CD4-positive, alpha-beta T cell (primary cell): ENCODE measurements around the gene MYO1B. TPM values are rescaled to one million over a fixed set of nuclear protein-coding genes. Genes with fewer than 3 reads are reported as not detected.

Experiments used
- ATAC-seq: fragments of 200-7000 bp; cut with Tn5 transposase; one replicate; pipeline ENCODE4 v1.10.0; 2022; ENCODE audit warnings: mild to moderate bottlenecking; ENCODE audit not compliant: poor library complexity
- CTCF ChIA-PET: fragments of 350-600 bp; sonication (Branson Sonifier 250); formaldehyde crosslinking; loops from one replicate; lab custom pipeline; 2021; ENCODE audit warnings: antibody characterized with exemption, inconsistent platforms; lab: Charles Lee
- POLR2A ChIA-PET: fragments of 350-600 bp; sonication (Branson Sonifier 250); formaldehyde crosslinking; loops from one replicate; lab custom pipeline; 2021; ENCODE audit warnings: antibody characterized with exemption, inconsistent platforms; lab: Charles Lee
- DNase-seq, 14 experiments: peaks; one replicate each; pipeline ENCODE4 v3.0.0-alpha.2; 2013 to 2020; ENCODE audit warnings: mixed read lengths in 2 of 14
- H3K27ac ChIP-seq, 2 donors: one replicate each; pipeline versions ENCODE4 v1.5.1 to v1.7.0; 2013; ENCODE audit warnings: low read length in 2 of 2, low read depth in 1 of 2, mild to moderate bottlenecking in 1 of 2
- H3K27me3 ChIP-seq, 2 experiments: 1 replicate in 1 of 2; 2 replicates in 1 of 2; pipeline versions ENCODE4 v1.6.1 to v1.7.0; 2013; ENCODE audit warnings: low read length in 2 of 2, control low read depth in 1 of 2, mild to moderate bottlenecking in 1 of 2, moderate library complexity in 1 of 2; ENCODE audit not compliant: insufficient read depth in 2 of 2, control insufficient read depth in 1 of 2
- H3K36me3 ChIP-seq: one replicate; pipeline ENCODE4 v1.6.1; 2013; ENCODE audit warnings: low read length, control low read depth; ENCODE audit not compliant: insufficient read depth
- H3K4me1 ChIP-seq: one replicate; pipeline ENCODE4 v1.6.1; 2013; ENCODE audit warnings: low read length, control low read depth; ENCODE audit not compliant: insufficient read depth
- H3K4me3 ChIP-seq: one replicate; pipeline ENCODE4 v1.5.1; 2013; ENCODE audit warnings: mild to moderate bottlenecking, low read length, moderate library complexity
- H3K9me3 ChIP-seq, 2 experiments: 1 replicate in 1 of 2; 2 replicates in 1 of 2; pipeline versions ENCODE4 v1.6.1 to v1.7.0; 2013; ENCODE audit warnings: low read length in 2 of 2, mild to moderate bottlenecking in 2 of 2, control low read depth in 1 of 2, moderate library complexity in 1 of 2; ENCODE audit not compliant: control insufficient read depth in 1 of 2, insufficient read depth in 1 of 2
- H3K27ac Mint-ChIP-seq: one replicate; pipeline ENCODE4 v1.8.0; 2020; ENCODE audit warnings: mixed read lengths
- H3K27me3 Mint-ChIP-seq: one replicate; pipeline ENCODE4 v1.8.0; 2021; ENCODE audit warnings: mixed read lengths
- H3K36me3 Mint-ChIP-seq: one replicate; pipeline ENCODE4 v1.8.0; 2021; ENCODE audit warnings: low read depth, mixed read lengths
- H3K4me1 Mint-ChIP-seq: one replicate; pipeline ENCODE4 v1.8.0; 2021; ENCODE audit warnings: low read depth, mixed read lengths
- H3K4me3 Mint-ChIP-seq: one replicate; pipeline ENCODE4 v1.8.0; 2020; ENCODE audit warnings: mild to moderate bottlenecking, mixed read lengths
- H3K9me3 Mint-ChIP-seq: one replicate; pipeline ENCODE4 v1.8.0; 2020; ENCODE audit warnings: mixed read lengths
- CTCF ChIP-seq: fragments of 200-600 bp; IDR thresholded peaks from one replicate; pipeline ENCODE4 v1.8.0; 2022; ENCODE audit warnings: antibody characterized with exemption, mild to moderate bottlenecking
- intact Hi-C, 2 experiments: fragments of 100-400 bp; cut with DNase I in 1 of 2; cut with micrococcal nuclease in 1 of 2; formaldehyde crosslinking; loops; one replicate each; pipeline versions ENCODE4 v1.15.1 to v1.9.0; 2023 to 2025; cut with DNase I, micrococcal nuclease
- total RNA-seq, 174 experiments: library from RNA in 2 of 174; stranded (reverse) in 2 of 174; gene quantifications; one replicate each; pipeline ENCODE4 v1.2.3 and lab custom pipeline; 2021 to 2026

MYO1B gene
- total RNA-seq, 2 experiments from 2014 or later: 0.98 to 1.3 TPM

- H3K9me3 Mint-ChIP-seq: no peaks in the 10 kb centered on the region
- ATAC-seq (no peak), DNase-seq (no peak)
- H3K4me3 Mint-ChIP-seq: no peak overlapping the region
- Histone ChIP-seq H3K27me3 (no peaks in the 10 kb centered on the region), H3K27ac (no peak overlapping the region), H3K4me3 (no peak overlapping the region), H3K36me3 (no peaks in the 10 kb centered on the region), H3K9me3 (no peaks in the 10 kb centered on the region), H3K4me1 (no peaks in the 10 kb centered on the region)
- no peaks in the 10 kb centered on the region for H3K36me3 Mint-ChIP-seq
- no peak overlapping the region for H3K27ac Mint-ChIP-seq
- intact Hi-C loops: no loop called here
- peaks cover 4% of the 10 kb centered on the region for H3K27me3 Mint-ChIP-seq
- H3K4me1 Mint-ChIP-seq: peaks cover 8% of the 10 kb centered on the region
- POLR2A ChIA-PET: no interaction called here
- no peak for TF ChIP-seq CTCF
- CTCF ChIA-PET: no interaction called here
Observed at GRCh38 chr2:191327484-191327883, 82.3 kb downstream of the MYO1B start.

DNA sequence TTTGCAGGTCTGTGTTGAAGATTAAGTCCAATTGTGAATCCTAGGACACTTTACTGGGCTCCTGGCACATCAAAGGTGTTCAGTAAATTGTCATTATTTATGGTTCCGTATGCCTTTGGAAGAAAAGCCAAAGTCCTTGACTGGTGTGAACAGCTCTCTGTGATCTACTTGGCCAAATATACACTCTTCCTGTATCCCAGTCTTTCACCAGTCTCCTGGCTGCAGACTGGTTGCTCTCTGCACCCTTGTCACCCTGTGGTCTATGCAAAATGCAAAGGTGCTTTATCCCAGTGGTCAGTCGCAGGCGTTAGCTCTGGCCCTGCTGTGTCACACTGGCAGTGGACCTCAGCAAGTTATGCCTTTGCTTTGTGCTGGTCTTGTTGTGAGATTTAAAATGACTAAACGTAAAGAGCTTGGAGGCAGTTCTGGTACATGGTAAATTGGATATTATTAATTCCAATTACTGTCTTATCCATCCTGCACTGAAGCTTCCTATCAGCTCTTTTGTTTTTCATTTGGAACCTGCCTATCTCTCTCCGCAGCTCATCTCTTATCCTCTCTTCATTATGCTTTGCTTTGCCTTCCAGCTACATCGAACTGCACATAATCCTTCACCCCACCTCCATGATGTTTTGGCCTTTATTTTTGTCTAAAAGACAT lies 83.1 kb downstream of the MYO1B start:
- POLR2A ChIA-PET: no interaction called here
- CTCF ChIA-PET: no interaction called here

DNA sequence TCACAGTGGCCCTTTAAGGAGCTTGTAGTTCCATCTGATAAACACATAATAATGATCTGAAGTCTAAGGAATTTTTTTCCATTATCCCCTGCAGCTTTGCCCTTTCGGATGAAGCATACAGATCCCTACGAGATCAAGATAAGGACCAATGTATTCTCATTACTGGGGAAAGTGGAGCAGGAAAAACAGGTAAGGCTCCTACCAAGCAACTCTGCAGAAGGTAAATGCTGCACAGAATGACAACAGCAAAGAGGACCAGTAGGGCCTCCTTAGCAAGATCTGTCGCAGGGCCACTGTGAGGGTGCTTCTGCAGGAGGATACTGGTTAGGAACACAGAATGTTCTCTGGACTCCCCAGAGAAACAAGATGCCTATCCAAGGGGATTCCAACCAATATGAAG lies 84.6 kb downstream of the MYO1B start:
- Mint-ChIP-seq H3K27me3 (no peaks in the 10 kb centered on the region), H3K27ac (no peak overlapping the region), H3K9me3 (no peaks in the 10 kb centered on the region), H3K4me3 (no peak overlapping the region), H3K4me1 (no peaks in the 10 kb centered on the region), H3K36me3 (no peaks in the 10 kb centered on the region)
- H3K27ac ChIP-seq: no peak overlapping the region
- TF ChIP-seq CTCF: no peak
- no peaks in the 10 kb centered on the region for H3K27me3 ChIP-seq
- DNase-seq (no peak), ATAC-seq (no peak)
- no peaks in the 10 kb centered on the region for H3K36me3 ChIP-seq
- H3K4me1 ChIP-seq: no peaks in the 10 kb centered on the region
- ChIA-PET POLR2A (no interaction called here), CTCF (no interaction called here)
- H3K4me3 ChIP-seq: no peak overlapping the region
- H3K9me3 ChIP-seq: no peaks in the 10 kb centered on the region
- intact Hi-C loops: no loop called here

More for the DNA sequence above, 83.1 kb downstream of the MYO1B start:
- H3K9me3 Mint-ChIP-seq: no peaks in the 10 kb centered on the region
- Histone ChIP-seq H3K27me3 (no peaks in the 10 kb centered on the region), H3K9me3 (no peaks in the 10 kb centered on the region), H3K4me1 (no peaks in the 10 kb centered on the region), H3K36me3 (no peaks in the 10 kb centered on the region), H3K4me3 (no peak overlapping the region), H3K27ac (no peak overlapping the region)
- no peak overlapping the region for H3K4me3 Mint-ChIP-seq
- H3K27ac Mint-ChIP-seq: no peak overlapping the region
- intact Hi-C loops: no loop called here
- H3K36me3 Mint-ChIP-seq: no peaks in the 10 kb centered on the region
- H3K27me3 Mint-ChIP-seq: peaks cover 2% of the 10 kb centered on the region
- no peaks in the 10 kb centered on the region for H3K4me1 Mint-ChIP-seq
- ATAC-seq: no peak
- TF ChIP-seq CTCF: no peak
- DNase-seq: no peak
